HG02840 (cell line): ENCODE measurements around the gene DYRK1B.

Source experiments
- ATAC-seq: cut with Tn5 transposase; IDR thresholded peaks from one replicate; pipeline ENCODE4 v1.9.1; 2021; ENCODE audit warnings: mild to moderate bottlenecking, moderate library complexity, moderate number of reproducible peaks; ENCODE audit not compliant: unreplicated experiment, low FRiP score

DYRK1B gene

GRCh38 chr19:39864118-39864517, 30.2 kb upstream of the DYRK1B start:
- no peak for ATAC-seq

GRCh38 chr19:39858541-39858940, 24.6 kb upstream of the DYRK1B start:
- no peak for ATAC-seq

- ATAC-seq, result no peak
Observed at GRCh38 chr19:39852882-39853281, 18.9 kb upstream of the DYRK1B start.

- no peak for ATAC-seq
Observed at GRCh38 chr19:39850892-39851291, 16.9 kb upstream of the DYRK1B start.

GRCh38 chr19:39848392-39848791, 14.4 kb upstream of the DYRK1B start:
- ATAC-seq, result no peak

GRCh38 chr19:39847525-39847924, 13.6 kb upstream of the DYRK1B start:
- no peak for ATAC-seq

GRCh38 chr19:39846678-39847486, 12.9 kb upstream of the DYRK1B start:
- no peak for ATAC-seq

- ATAC-seq, result peak; percentile 71
Observed at GRCh38 chr19:39845933-39846677, 12.1 kb upstream of the DYRK1B start, which contains the start of gene FBL. Gene FBL, minus strand, starts transcription at chr19:39846379. Its CDS starts 79 bp downstream, at chr19:39846300.

GRCh38 chr19:39845584-39845932, 11.6 kb upstream of the DYRK1B start:
- ATAC-seq, result no peak

GRCh38 chr19:39845172-39845571, 11.2 kb upstream of the DYRK1B start:
- no peak for ATAC-seq

- ATAC-seq, result no peak
Observed at GRCh38 chr19:39843919-39844793, 10.2 kb upstream of the DYRK1B start.

- ATAC-seq, result no peak
Observed at GRCh38 chr19:39842693-39843435, 8.9 kb upstream of the DYRK1B start.

GRCh38 chr19:39841041-39841440, 7.1 kb upstream of the DYRK1B start:
- no peak for ATAC-seq

GRCh38 chr19:39840492-39840891, 6.5 kb upstream of the DYRK1B start:
- no peak for ATAC-seq

GRCh38 chr19:39839678-39840327, 5.8 kb upstream of the DYRK1B start:
- no peak for ATAC-seq

- ATAC-seq, result no peak
Observed at GRCh38 chr19:39838569-39838968, 4.6 kb upstream of the DYRK1B start.

GRCh38 chr19:39837978-39838377, 4.0 kb upstream of the DYRK1B start:
- ATAC-seq, result no peak

GRCh38 chr19:39834287-39834841, 402 bp upstream of the DYRK1B start:
- peak; percentile 1 for ATAC-seq

GRCh38 chr19:39833160-39833463, 850 bp downstream of the DYRK1B start:
- ATAC-seq, result no peak
